DOHH2 (cell line): ENCODE results near the gene PRR30.

Experiments used
- H3F3A ChIP-seq: fragments of 200-600 bp; sonication (generic), shearing (Covaris generic); 2 replicates; pipeline ENCODE4 v1.6.0; 2016; ENCODE audit warnings: antibody characterized with exemption, mild to moderate bottlenecking; ENCODE audit not compliant: control insufficient read depth, insufficient read depth
- H3K27ac ChIP-seq: fragments of 200-600 bp; sonication (generic); 2 replicates; pipeline ENCODE4 v1.5.1; 2014; ENCODE audit warnings: low read depth, mild to moderate bottlenecking, low read length, moderate library complexity
- H3K27me3 ChIP-seq: fragments of 200-600 bp; sonication (generic); 2 replicates; pipeline ENCODE4 v1.6.1; 2014; ENCODE audit warnings: mild to moderate bottlenecking, low read length, mixed read lengths; ENCODE audit not compliant: control insufficient read depth
- H3K36me3 ChIP-seq: fragments of 200-600 bp; sonication (generic); 2 replicates; pipeline ENCODE4 v1.6.1; 2014; ENCODE audit warnings: mild to moderate bottlenecking, low read length, moderate library complexity, mixed read lengths; ENCODE audit not compliant: control insufficient read depth
- H3K4me1 ChIP-seq: fragments of 200-600 bp; sonication (generic); 2 replicates; pipeline ENCODE4 v1.6.1; 2014; ENCODE audit warnings: mild to moderate bottlenecking, low read length, mixed read lengths; ENCODE audit not compliant: control insufficient read depth
- H3K4me2 ChIP-seq: fragments of 200-600 bp; sonication (generic); 2 replicates; pipeline ENCODE4 v1.6.0; 2014; ENCODE audit warnings: mild to moderate bottlenecking, low read length, moderate library complexity
- H3K4me3 ChIP-seq: fragments of 200-600 bp; sonication (generic); 2 replicates; pipeline ENCODE4 v1.5.1; 2014; ENCODE audit warnings: mild to moderate bottlenecking, low read length, mixed read lengths
- H3K79me2 ChIP-seq: fragments of 200-600 bp; sonication (generic); 2 replicates; pipeline ENCODE4 v1.6.1; 2014; ENCODE audit warnings: mild to moderate bottlenecking, low read length, mixed read lengths; ENCODE audit not compliant: control insufficient read depth
- H3K9me2 ChIP-seq: fragments of 200-600 bp; sonication (generic); replicated peaks from 2 replicates; pipeline ENCODE4 v1.6.1; 2014; ENCODE audit warnings: mild to moderate bottlenecking, low read length, mixed read lengths; ENCODE audit not compliant: control insufficient read depth
- H3K9me3 ChIP-seq: fragments of 200-600 bp; sonication (generic); 2 replicates; pipeline ENCODE4 v1.6.1; 2014; ENCODE audit warnings: antibody characterized with exemption, low read length, mixed read lengths; ENCODE audit not compliant: control insufficient read depth, insufficient read depth
- H4K20me1 ChIP-seq: fragments of 200-600 bp; sonication (generic); 2 replicates; pipeline ENCODE4 v1.6.0; 2014; ENCODE audit warnings: low read depth, mild to moderate bottlenecking, antibody characterized with exemption, low read length, moderate library complexity; ENCODE audit not compliant: control insufficient read depth, insufficient read depth
- EZH2phosphoT487 ChIP-seq: fragments of 200-600 bp; sonication (generic); IDR thresholded peaks from 2 replicates; pipeline ENCODE4 v1.6.1; 2017; ENCODE audit warnings: borderline replicate concordance, mild to moderate bottlenecking, antibody characterized with exemption, low read length, moderate library complexity, mixed read lengths
- TF ChIP-seq, protein P1 (sequence below): fragments of 200-600 bp; sonication (generic); IDR thresholded peaks from one replicate; pipeline ENCODE4 v1.5.1; 2014; ENCODE audit warnings: antibody characterized with exemption, mild to moderate bottlenecking, low read depth, low read length; ENCODE audit not compliant: poor library complexity, severe bottlenecking

PRR30 gene

DNA sequence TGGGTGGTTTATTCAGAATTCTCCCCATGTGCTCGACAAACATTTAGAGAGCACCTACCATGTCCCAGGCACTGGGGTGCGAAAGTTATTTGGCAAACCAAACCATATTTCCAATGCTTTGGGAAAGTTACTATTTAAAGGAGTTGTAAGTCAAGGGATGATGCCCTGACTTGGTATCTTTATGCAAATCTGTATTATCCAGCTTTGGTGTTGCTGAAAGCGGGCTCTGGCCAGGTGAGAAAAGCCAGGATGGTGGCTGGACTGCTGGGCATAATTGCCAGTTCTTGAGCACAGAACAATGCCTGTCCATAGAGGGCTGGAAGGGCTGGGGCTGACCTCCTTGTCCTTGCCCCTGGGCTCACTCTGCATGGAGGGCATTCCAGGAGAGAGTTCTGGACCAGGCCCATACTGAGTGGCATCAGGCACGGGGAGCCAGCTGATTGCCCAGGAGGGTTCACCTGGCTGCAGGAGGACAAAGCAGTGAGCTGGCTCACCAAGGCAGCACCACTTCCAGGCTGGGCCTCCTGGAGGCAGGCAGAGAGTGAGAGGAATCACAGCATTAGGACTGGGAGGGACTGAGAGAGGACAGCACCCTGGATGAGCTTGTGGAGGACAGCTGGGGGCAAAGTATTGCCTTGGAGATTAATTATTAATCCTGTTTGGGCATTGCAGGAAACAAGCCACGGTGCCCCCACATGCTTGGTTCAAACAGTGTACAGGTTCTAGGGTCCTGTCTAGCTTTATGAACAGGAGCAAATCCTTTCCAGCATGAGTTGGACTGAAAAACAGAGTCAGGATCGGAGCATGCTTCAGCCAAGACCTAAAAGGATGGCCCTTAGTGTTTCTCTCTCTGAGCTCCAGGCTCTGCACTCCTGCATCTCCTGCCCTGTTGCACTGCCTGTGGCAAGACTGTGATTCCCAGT, 45.5 kb downstream of the PRR30 start:
- Histone ChIP-seq H3K4me3 (no peak overlapping the region), H3K9me2 (no peaks in the 10 kb centered on the region), H3K4me1 (peaks cover 11% of the 10 kb centered on the region), H3K9me3 (no peaks in the 10 kb centered on the region), H3K27me3 (no peaks in the 10 kb centered on the region), H3K4me2 (no peak overlapping the region), H3K79me2 (no peaks in the 10 kb centered on the region), H4K20me1 (no peaks in the 10 kb centered on the region), H3F3A (no peaks in the 10 kb centered on the region), H3K36me3 (no peaks in the 10 kb centered on the region), H3K27ac (no peak overlapping the region)
- TF ChIP-seq EZH2phosphoT487 = no peak
- TF ChIP-seq, protein P1, sequence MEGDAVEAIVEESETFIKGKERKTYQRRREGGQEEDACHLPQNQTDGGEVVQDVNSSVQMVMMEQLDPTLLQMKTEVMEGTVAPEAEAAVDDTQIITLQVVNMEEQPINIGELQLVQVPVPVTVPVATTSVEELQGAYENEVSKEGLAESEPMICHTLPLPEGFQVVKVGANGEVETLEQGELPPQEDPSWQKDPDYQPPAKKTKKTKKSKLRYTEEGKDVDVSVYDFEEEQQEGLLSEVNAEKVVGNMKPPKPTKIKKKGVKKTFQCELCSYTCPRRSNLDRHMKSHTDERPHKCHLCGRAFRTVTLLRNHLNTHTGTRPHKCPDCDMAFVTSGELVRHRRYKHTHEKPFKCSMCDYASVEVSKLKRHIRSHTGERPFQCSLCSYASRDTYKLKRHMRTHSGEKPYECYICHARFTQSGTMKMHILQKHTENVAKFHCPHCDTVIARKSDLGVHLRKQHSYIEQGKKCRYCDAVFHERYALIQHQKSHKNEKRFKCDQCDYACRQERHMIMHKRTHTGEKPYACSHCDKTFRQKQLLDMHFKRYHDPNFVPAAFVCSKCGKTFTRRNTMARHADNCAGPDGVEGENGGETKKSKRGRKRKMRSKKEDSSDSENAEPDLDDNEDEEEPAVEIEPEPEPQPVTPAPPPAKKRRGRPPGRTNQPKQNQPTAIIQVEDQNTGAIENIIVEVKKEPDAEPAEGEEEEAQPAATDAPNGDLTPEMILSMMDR = no peak

DNA sequence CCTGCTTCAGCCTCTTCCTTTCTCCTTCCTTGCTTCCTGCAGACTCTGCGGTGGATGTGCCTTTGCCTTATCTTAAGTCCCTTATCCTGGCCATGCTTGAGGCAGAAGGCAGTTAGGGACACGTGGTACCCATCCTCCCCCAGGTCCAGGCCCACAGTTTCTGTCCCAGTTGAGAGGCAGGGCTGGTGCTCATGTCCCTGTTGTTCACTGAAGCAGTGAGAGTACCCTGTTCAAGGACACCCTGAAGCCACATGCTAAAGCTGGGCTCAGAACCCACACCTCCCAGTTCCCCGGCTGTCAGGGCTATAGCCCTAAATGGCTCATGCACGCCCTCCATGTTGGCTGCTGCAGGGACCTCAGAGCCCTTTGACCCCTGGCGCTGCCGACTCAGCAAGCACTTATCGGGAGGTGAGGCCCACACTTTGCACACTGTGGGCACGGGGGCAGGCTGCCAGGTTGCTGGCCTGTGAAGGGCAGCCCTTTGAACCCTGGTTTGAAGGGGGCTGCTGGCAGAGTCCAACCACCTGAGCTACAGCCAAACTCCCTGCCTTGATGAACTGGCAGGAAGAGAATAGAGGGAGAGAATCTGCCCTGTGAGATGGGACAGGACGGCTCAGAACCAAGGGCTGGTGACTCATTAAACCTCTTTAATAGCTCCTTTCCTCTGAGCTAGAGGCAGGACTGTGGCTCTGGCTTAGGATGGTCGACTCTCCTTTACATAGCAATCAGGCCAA, 46.3 kb downstream of the PRR30 start:
- H3K36me3 ChIP-seq = no peaks in the 10 kb centered on the region
- H3K4me2 ChIP-seq = no peak overlapping the region
- no peak overlapping the region for H3K27ac ChIP-seq
- H3K9me2 ChIP-seq = no peaks in the 10 kb centered on the region
- no peaks in the 10 kb centered on the region for H3K9me3 ChIP-seq
- TF ChIP-seq EZH2phosphoT487 = no peak
- TF ChIP-seq, protein P1 = no peak
- no peak overlapping the region for H3K4me3 ChIP-seq
- no peaks in the 10 kb centered on the region for H4K20me1 ChIP-seq
- no peaks in the 10 kb centered on the region for H3K27me3 ChIP-seq
- H3F3A ChIP-seq = no peaks in the 10 kb centered on the region
- no peaks in the 10 kb centered on the region for H3K79me2 ChIP-seq
- peaks cover 11% of the 10 kb centered on the region for H3K4me1 ChIP-seq

DNA sequence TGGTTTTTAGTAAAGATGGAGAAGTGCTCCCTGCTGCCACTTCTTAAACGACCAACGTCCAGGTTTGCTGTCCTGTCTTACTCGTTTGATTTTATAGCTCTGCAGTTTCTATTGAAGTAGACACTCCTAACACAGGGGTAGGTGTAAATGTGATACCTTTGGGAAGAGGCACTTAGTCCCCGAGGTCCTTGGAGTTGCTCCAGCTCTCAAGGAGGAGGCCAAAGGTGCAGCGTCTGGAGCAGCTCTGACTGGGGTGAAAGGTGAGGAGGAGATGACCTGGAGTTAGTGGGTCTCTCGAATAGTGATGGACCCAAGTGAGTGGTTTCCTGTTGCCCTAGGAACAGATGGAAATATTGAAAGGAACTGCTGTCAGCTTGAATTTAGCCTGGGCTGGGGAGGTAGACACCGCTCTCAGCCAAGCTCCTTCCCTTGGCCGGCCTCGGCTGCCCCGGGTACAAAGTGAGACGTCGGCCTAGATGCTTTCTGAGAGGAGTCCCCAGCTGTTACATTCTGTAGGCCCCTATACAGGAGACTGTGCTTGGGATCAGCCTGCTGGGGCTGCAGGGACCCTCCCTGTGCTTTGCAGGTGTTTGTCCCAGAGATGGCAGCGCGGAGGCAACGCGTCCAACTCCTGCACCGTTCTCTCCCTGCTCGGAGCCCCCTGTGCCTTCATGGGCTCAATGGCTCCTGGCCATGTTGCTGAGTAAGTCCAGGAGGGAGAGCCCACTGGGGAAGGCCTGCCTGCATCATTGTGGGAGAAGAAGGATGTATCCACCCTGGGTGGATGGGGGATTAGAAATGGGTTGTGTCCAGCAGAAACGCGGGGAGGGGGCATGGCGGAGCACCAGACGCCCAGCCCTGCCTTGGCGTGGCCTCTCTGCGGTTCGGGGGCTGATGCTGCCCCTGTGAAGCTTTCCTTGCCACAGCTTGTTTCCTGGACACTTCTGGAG, 47.2 kb downstream of the PRR30 start:
- no peaks in the 10 kb centered on the region for H4K20me1 ChIP-seq
- H3K9me2 ChIP-seq = no peaks in the 10 kb centered on the region
- peaks cover 19% of the 10 kb centered on the region for H3K4me1 ChIP-seq
- H3K9me3 ChIP-seq = no peaks in the 10 kb centered on the region
- no peak overlapping the region for H3K4me2 ChIP-seq
- no peak overlapping the region for H3K27ac ChIP-seq
- H3K36me3 ChIP-seq = no peaks in the 10 kb centered on the region
- TF ChIP-seq, protein P1 = no peak
- TF ChIP-seq EZH2phosphoT487 = no peak
- H3K4me3 ChIP-seq = no peak overlapping the region
- H3K79me2 ChIP-seq = no peaks in the 10 kb centered on the region
- no peaks in the 10 kb centered on the region for H3K27me3 ChIP-seq
- no peaks in the 10 kb centered on the region for H3F3A ChIP-seq
